Suprapubic skin (tissue), 4 donors: ENCODE results near the gene PARD3B.

ENCODE experiments used
- EP300 ChIP-seq: sonication (generic); formaldehyde crosslinking; IDR thresholded peaks from one replicate; pipeline ENCODE4 v1.6.1; 2017; ENCODE audit warnings: antibody characterized with exemption
- POLR2A ChIP-seq, 2 donors: fragments of 450-650 bp; IDR thresholded peaks; one replicate each; pipeline ENCODE4 v1.6.1; 2017; ENCODE audit warnings: antibody characterized with exemption in 2 of 2, mild to moderate bottlenecking in 2 of 2, moderate library complexity in 2 of 2
- POLR2AphosphoS5 ChIP-seq, 3 donors: sonication (generic); formaldehyde crosslinking; IDR thresholded peaks; one replicate each; pipeline ENCODE4 v1.6.1; 2017; ENCODE audit warnings: antibody characterized with exemption in 3 of 3
- TF ChIP-seq, protein P1 (sequence below), 2 donors: fragments of 200-600 bp in 1 of 2; fragments of 450-650 bp in 1 of 2; sonication (generic) in 1 of 2; IDR thresholded peaks; one replicate each; pipeline ENCODE4 v1.5.1; 2016 to 2019; ENCODE audit warnings: antibody characterized with exemption in 2 of 2, mild to moderate bottlenecking in 1 of 2, moderate library complexity in 1 of 2

DNA sequence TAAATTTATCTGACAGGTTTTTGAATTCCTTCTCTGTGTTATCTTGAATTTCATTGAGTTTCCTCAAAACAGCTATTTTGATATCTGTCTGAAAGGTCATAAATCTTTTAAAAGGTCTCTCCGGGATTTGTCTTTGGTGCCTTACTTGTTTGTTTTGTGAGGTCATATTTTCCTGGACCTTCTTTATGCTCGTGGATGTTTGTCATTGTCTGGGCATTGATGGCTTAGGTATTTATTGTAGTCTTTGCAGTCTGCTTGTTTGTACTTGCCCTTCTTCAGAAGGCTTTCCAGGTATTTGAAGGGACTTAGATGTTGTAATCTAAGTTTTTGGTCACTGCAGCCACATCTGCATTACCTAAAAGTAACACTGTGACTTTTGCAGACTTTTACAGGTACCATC lies 355.2 kb downstream of the PARD3B start:
- TF ChIP-seq EP300, result no peak
- no peak for TF ChIP-seq POLR2A (IDR thresholded peaks at IDR 0.05)
- TF ChIP-seq, protein P1, sequence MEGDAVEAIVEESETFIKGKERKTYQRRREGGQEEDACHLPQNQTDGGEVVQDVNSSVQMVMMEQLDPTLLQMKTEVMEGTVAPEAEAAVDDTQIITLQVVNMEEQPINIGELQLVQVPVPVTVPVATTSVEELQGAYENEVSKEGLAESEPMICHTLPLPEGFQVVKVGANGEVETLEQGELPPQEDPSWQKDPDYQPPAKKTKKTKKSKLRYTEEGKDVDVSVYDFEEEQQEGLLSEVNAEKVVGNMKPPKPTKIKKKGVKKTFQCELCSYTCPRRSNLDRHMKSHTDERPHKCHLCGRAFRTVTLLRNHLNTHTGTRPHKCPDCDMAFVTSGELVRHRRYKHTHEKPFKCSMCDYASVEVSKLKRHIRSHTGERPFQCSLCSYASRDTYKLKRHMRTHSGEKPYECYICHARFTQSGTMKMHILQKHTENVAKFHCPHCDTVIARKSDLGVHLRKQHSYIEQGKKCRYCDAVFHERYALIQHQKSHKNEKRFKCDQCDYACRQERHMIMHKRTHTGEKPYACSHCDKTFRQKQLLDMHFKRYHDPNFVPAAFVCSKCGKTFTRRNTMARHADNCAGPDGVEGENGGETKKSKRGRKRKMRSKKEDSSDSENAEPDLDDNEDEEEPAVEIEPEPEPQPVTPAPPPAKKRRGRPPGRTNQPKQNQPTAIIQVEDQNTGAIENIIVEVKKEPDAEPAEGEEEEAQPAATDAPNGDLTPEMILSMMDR (IDR thresholded peaks at IDR 0.05), result no peak
- no peak for TF ChIP-seq POLR2AphosphoS5 (IDR thresholded peaks at IDR 0.05)
